NCI-H187 treated with DMSO at 0.1 percent for 48 hours (cell line): ENCODE measurements around the gene BCR.

Experiments used
- DNase-seq: peaks from one replicate; lab custom pipeline; 2025; lab: John Stamatoyannopoulos, UW

Gene BCR

GRCh38 chr22:23245045-23245798 lies 64.9 kb downstream of the BCR start:
- no peak for DNase-seq

GRCh38 chr22:23245799-23246136 lies 65.5 kb downstream of the BCR start:
- DNase-seq, result no peak

- DNase-seq, result no peak
These were observed 66.9 kb downstream of the BCR start for GRCh38 chr22:23246982-23247766.

- no peak for DNase-seq
These were observed 68.3 kb downstream of the BCR start for GRCh38 chr22:23248583-23248982.

GRCh38 chr22:23250056-23250784 lies 69.9 kb downstream of the BCR start:
- no peak for DNase-seq

- DNase-seq, result no peak
These were observed 70.6 kb downstream of the BCR start for GRCh38 chr22:23250785-23251363.

- DNase-seq, result no peak
These were observed 71.3 kb downstream of the BCR start for GRCh38 chr22:23251445-23252093.

GRCh38 chr22:23253475-23254055 lies 73.3 kb downstream of the BCR start:
- DNase-seq, result no peak

GRCh38 chr22:23255506-23256170 lies 75.3 kb downstream of the BCR start:
- no peak for DNase-seq

GRCh38 chr22:23256171-23256932 lies 76.0 kb downstream of the BCR start:
- DNase-seq, result no peak

- no peak for DNase-seq
These were observed 76.9 kb downstream of the BCR start for GRCh38 chr22:23256986-23257888.

- DNase-seq, result no peak
These were observed 77.8 kb downstream of the BCR start for GRCh38 chr22:23257889-23258825.

GRCh38 chr22:23258826-23259170 lies 78.5 kb downstream of the BCR start:
- DNase-seq, result no peak

GRCh38 chr22:23259916-23260644 lies 79.8 kb downstream of the BCR start:
- no peak for DNase-seq

GRCh38 chr22:23260645-23261581 lies 80.6 kb downstream of the BCR start:
- no peak for DNase-seq

- DNase-seq, result no peak
These were observed 81.7 kb downstream of the BCR start for GRCh38 chr22:23261900-23262450.
